ENCODE data around the gene LRRC37A.
"Not testable (repeated sequence)": the region's sequence is repeated elsewhere in the genome, so short reads cannot be mapped to it uniquely, and the experiment has no call there.

LRRC37A gene

DNA sequence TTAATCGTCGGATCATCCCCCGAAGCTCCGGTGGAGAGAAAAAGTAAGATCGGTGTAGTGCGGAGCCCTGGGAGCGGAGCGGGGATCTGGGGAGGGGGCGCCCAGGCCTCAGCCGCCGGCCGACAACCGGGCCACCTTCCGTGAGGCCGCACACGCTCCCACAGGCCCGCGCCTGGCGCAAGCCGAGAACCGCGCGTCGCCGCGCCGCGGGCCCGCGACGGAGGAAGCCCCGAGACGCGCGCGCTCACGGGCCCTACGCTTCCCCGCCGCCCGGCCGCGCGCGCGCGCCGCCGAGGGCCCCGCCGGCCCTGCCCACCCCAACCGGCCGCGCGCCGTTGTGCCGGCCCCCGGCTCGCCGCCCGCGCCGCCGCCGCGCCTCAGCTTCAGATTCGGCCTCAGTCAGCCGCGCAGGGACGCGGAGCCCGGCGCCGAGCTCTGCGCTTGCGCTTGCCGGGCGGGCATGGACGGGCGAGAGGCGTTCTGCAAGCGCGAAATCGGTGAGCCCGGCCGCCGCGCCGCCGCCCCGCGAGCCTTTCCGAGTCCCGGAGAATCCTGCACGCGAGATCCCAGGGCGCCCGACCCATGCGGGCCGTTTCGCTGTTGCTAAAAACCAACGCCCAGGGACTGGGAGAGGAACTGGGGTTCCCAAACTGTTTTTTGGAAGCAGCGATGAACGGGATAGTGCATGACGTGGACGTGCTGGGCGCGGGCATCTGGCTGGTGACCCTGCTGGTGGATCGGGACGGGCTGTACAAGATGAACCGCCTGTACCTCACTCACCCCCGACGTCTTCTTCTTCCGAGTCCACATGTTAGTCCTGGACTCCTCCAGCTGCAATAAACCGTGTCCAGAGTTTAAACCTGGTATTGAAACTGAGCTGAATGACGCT lies 28.0 kb upstream of the LRRC37A start:
- TF ChIP-seq, protein P1, sequence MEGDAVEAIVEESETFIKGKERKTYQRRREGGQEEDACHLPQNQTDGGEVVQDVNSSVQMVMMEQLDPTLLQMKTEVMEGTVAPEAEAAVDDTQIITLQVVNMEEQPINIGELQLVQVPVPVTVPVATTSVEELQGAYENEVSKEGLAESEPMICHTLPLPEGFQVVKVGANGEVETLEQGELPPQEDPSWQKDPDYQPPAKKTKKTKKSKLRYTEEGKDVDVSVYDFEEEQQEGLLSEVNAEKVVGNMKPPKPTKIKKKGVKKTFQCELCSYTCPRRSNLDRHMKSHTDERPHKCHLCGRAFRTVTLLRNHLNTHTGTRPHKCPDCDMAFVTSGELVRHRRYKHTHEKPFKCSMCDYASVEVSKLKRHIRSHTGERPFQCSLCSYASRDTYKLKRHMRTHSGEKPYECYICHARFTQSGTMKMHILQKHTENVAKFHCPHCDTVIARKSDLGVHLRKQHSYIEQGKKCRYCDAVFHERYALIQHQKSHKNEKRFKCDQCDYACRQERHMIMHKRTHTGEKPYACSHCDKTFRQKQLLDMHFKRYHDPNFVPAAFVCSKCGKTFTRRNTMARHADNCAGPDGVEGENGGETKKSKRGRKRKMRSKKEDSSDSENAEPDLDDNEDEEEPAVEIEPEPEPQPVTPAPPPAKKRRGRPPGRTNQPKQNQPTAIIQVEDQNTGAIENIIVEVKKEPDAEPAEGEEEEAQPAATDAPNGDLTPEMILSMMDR (IDR thresholded peaks at IDR 0.05; ENCODE audit: low read depth, low read length): no peak

GRCh38 chr17:46270032-46270431 lies 24.9 kb upstream of the LRRC37A start:
- no peak overlapping the region for H3K4me3 ChIP-seq (ENCODE audit: low read depth, low read length)
- TF ChIP-seq, protein P1 (IDR thresholded peaks at IDR 0.05; ENCODE audit: low read depth, low read length): no peak

More for the DNA sequence above, 28.0 kb upstream of the LRRC37A start:
- peak overlapping the region; percentile 78 for H3K4me3 ChIP-seq (ENCODE audit: low read depth, low read length)

DNA sequence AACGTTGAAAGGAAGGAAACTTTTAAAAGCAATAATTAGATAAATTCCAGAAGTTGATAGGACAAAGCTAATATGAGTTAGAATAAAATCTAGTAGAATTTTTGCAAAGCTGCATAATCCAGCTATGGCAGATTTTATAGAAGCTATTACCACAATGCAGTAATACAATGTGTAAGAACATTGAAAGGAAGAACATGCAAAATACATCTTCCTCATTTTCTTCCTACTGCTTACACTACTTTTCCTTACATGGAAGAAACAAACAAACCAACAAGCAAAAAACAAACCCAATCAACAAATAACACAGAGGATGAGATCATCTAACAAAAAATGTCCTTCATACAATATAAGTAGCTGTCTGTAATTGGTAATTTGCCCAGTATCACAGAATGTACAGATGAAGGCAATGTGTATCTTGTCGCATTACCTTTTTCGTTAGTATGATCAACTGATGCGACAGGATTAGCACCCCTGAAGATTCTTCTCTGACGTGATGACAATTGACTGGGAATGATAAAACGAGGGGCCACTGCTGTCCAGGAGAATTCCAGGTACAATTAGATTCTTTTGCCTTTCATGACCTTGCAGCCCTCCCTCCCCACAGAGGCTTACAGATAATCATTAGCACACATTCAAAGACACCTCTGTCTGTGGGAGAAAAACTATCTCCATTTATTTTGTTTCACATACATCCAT lies 21.2 kb upstream of the LRRC37A start:
- TF ChIP-seq, protein P1 (IDR thresholded peaks at IDR 0.05; ENCODE audit: low read depth, low read length): no peak
- no peak overlapping the region for H3K4me3 ChIP-seq (ENCODE audit: low read depth, low read length)

- TF ChIP-seq, protein P1 (IDR thresholded peaks at IDR 0.05; ENCODE audit: low read depth, low read length): no peak
- no peak overlapping the region for H3K4me3 ChIP-seq (ENCODE audit: low read depth, low read length)
These were observed 20.7 kb upstream of the LRRC37A start for GRCh38 chr17:46274238-46274637.

- H3K4me3 ChIP-seq (ENCODE audit: low read depth, low read length): not testable (repeated sequence)
These were observed 18.0 kb upstream of the LRRC37A start for GRCh38 chr17:46276728-46277479.

GRCh38 chr17:46281336-46281735 lies 13.6 kb upstream of the LRRC37A start:
- H3K4me3 ChIP-seq (ENCODE audit: low read depth, low read length): not testable (repeated sequence)

DNA sequence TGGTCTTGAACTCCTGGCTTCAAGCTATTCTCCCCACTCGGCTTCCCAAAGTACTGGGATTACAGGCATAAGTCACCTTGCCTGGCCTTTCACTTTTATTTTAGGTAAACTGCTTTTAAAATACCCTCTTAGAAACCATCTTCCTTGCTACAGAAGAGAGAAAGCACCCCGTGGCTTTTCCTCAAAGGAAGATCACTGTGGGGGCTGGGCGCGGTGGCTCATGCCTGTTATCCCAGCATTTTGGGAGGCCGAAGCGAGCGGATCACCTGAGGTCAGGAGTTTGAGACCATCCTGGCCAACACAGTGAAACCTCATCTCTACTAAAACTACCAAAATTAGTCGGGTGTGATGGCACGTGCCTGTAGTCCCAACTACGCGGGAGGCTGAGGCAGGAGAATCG lies 12.3 kb upstream of the LRRC37A start:
- not testable (repeated sequence) for H3K4me3 ChIP-seq (ENCODE audit: low read depth, low read length)

DNA sequence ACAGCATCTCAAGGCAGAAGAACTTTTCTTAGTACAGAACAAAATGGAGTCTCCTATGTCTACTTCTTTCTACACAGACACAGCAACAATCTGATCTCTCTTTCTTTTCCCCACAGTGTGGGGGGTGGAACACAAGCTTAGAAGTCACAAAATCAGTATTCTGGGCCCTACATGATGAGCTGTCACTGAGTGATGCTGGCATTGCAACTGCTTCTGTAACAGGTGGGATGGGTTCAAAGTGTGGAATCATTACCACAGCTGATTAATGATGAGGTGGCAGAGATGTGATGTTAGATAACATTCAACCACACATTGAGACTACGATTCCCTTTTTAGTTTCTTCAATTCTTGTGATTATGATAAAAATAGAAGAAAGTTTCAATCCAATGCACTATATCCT lies 10.5 kb upstream of the LRRC37A start:
- not testable (repeated sequence) for H3K4me3 ChIP-seq (ENCODE audit: low read depth, low read length)

DNA sequence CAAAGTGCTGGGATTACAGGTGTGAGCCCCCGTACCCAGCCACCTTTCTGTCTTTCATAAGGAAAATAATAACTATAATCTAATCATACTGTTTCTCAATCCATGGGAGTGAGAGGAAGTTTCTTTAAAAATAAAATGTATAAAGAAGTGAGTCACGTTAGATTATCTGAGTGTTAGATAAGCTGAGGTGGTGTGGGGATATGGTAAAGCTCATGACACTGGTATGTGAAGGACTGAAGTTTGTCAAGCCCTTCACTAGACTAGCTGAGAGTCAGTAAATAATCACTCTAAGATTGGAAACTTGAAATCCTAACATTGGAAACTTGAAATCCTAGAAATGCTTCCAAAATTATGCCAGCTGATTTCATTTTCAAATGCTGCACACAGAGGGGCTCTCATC lies 9.4 kb upstream of the LRRC37A start:
- not testable (repeated sequence) for H3K4me3 ChIP-seq (ENCODE audit: low read depth, low read length)

All from WI38 (cell line).